ENCODE results near the gene FSCB. TPM values are rescaled to one million over a fixed set of nuclear protein-coding genes. Genes with fewer than 3 reads are reported as not detected.

The FSCB gene
- total and polyA plus RNA-seq, 2 experiments from 2014 or later: not detected

DNA sequence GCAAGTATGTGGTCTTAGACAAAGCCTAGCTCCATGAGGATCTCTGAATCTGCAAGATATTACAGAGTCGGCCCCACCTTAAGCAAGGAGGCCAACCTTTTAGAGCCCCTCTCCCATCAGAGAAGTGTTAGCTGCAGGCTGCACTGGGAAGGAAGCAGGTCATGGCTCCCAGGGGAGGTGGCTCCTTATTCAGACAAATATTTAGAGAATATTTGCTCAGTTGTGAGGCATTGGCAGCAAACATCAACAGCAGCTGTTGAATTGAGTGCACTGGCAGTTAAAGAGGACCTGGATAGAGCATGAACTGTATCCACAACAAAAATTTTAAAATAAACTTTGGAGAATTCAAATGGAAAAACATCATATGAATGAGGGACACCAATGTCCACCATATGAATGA is 44.7 kb downstream of the FSCB start:
- Histone ChIP-seq H3K4me3 (no peak overlapping the region), H3K27ac (no peak overlapping the region), H3K79me2 (no peaks in the 10 kb centered on the region), H3K27me3 (no peaks in the 10 kb centered on the region), H3K4me2 (no peak overlapping the region), H3K9me2 (replicated peaks; ENCODE audit: insufficient read depth) (no peaks in the 10 kb centered on the region), H2AFZ (no peak overlapping the region), H4K20me1 (ENCODE audit: insufficient read depth, poor library complexity, severe bottlenecking) (no peaks in the 10 kb centered on the region), H3K9me3 (ENCODE audit: low read depth) (peaks cover 1% of the 10 kb centered on the region), H3K4me1 (ENCODE audit: insufficient read depth) (no peaks in the 10 kb centered on the region), H3K36me3 (replicated peaks; ENCODE audit: insufficient read depth, low read depth) (no peaks in the 10 kb centered on the region)
- no peak for DNase-seq (ENCODE audit: low spot score)
- WGBS (ENCODE audit: low lambda C conversion rate, missing lambda C conversion rate): 83% methylated on average over 1 of the region's 1 CpG
- no peak for TF ChIP-seq EZH2 (IDR thresholded peaks at IDR 0.05; ENCODE audit: borderline replicate concordance)
- TF ChIP-seq, protein P1, sequence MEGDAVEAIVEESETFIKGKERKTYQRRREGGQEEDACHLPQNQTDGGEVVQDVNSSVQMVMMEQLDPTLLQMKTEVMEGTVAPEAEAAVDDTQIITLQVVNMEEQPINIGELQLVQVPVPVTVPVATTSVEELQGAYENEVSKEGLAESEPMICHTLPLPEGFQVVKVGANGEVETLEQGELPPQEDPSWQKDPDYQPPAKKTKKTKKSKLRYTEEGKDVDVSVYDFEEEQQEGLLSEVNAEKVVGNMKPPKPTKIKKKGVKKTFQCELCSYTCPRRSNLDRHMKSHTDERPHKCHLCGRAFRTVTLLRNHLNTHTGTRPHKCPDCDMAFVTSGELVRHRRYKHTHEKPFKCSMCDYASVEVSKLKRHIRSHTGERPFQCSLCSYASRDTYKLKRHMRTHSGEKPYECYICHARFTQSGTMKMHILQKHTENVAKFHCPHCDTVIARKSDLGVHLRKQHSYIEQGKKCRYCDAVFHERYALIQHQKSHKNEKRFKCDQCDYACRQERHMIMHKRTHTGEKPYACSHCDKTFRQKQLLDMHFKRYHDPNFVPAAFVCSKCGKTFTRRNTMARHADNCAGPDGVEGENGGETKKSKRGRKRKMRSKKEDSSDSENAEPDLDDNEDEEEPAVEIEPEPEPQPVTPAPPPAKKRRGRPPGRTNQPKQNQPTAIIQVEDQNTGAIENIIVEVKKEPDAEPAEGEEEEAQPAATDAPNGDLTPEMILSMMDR (IDR thresholded peaks at IDR 0.05; ENCODE audit: poor library complexity): no peak
- TF ChIP-seq EZH2phosphoT487 (IDR thresholded peaks at IDR 0.05; ENCODE audit: low read depth, severe bottlenecking, unreplicated experiment): no peak

DNA sequence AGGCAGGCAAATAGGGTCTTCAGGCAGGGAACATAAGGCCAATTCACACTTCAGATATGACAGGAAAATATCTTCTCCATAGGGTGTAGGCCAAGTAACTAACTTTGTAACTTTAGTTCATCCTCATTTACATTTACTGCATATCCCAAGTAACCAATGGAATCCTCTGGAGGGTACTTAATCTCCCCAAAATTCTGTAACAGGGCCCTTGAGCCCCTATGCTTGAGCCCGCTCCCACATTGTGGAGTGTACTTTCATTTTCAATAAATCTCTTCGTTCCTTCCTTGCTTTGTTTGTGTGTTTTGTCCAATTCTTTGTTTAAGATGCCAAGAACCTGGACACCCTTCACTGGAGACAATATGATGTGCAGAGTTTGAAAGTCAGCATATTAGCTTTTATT is 45.3 kb downstream of the FSCB start:
- no peak for DNase-seq (ENCODE audit: low spot score)
- Histone ChIP-seq H3K79me2 (no peaks in the 10 kb centered on the region), H3K4me2 (no peak overlapping the region), H2AFZ (no peak overlapping the region), H3K27me3 (no peaks in the 10 kb centered on the region), H3K9me3 (ENCODE audit: low read depth) (peaks cover 6% of the 10 kb centered on the region), H3K4me1 (ENCODE audit: insufficient read depth) (no peaks in the 10 kb centered on the region), H3K4me3 (no peak overlapping the region), H3K36me3 (replicated peaks; ENCODE audit: insufficient read depth, low read depth) (no peaks in the 10 kb centered on the region), H3K27ac (no peak overlapping the region), H4K20me1 (ENCODE audit: insufficient read depth, poor library complexity, severe bottlenecking) (no peaks in the 10 kb centered on the region), H3K9me2 (replicated peaks; ENCODE audit: insufficient read depth) (no peaks in the 10 kb centered on the region)
- WGBS (ENCODE audit: low lambda C conversion rate, missing lambda C conversion rate): 48% methylated on average over 2 of the region's 2 CpGs
- TF ChIP-seq EZH2 (IDR thresholded peaks at IDR 0.05; ENCODE audit: borderline replicate concordance) (no peak), EZH2phosphoT487 (IDR thresholded peaks at IDR 0.05; ENCODE audit: low read depth, severe bottlenecking, unreplicated experiment) (no peak)
- TF ChIP-seq, protein P1 (IDR thresholded peaks at IDR 0.05; ENCODE audit: poor library complexity): no peak
